HG02973 (cell line): ENCODE results near the gene PLXNA4.

Experiments
- ATAC-seq: cut with Tn5 transposase; IDR thresholded peaks from one replicate; pipeline ENCODE4 v1.9.1; 2021; ENCODE audit warnings: moderate library complexity; ENCODE audit not compliant: unreplicated experiment

The PLXNA4 gene

GRCh38 chr7:132106491-132106890, 469.8 kb downstream of the PLXNA4 start:
- ATAC-seq = no peak

- ATAC-seq = no peak
Observed at GRCh38 chr7:132105096-132105495, 471.2 kb downstream of the PLXNA4 start.

- no peak for ATAC-seq
Observed at GRCh38 chr7:132103718-132104117, 472.6 kb downstream of the PLXNA4 start.

- no peak for ATAC-seq
Observed at GRCh38 chr7:132102942-132103341, 473.3 kb downstream of the PLXNA4 start.

GRCh38 chr7:132102391-132102790, 473.9 kb downstream of the PLXNA4 start:
- no peak for ATAC-seq

DNA sequence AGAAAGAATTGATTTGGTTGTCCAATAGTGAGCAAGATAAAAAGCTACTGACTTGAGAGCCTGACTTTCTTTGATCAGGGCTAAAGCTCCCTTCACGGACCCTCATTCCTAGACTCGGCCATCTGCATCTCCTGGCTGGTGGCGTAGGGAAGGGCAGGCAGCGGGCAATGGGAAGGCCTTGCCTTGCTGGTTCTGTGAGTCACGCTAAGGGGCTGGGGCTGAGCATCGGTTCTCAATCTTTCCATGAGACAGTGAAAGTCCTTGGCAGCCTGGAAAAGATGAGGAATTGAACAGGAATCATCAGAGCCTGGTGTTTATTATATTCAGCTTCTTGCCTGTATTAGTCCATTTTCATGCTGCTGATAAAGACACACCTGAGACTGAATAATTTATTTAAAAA, 475.3 kb downstream of the PLXNA4 start:
- ATAC-seq = no peak

GRCh38 chr7:132100483-132100882, 475.8 kb downstream of the PLXNA4 start:
- no peak for ATAC-seq

- ATAC-seq = no peak
Observed at GRCh38 chr7:132099163-132099562, 477.1 kb downstream of the PLXNA4 start.

- ATAC-seq = no peak
Observed at GRCh38 chr7:132098327-132098726, 477.9 kb downstream of the PLXNA4 start.

DNA sequence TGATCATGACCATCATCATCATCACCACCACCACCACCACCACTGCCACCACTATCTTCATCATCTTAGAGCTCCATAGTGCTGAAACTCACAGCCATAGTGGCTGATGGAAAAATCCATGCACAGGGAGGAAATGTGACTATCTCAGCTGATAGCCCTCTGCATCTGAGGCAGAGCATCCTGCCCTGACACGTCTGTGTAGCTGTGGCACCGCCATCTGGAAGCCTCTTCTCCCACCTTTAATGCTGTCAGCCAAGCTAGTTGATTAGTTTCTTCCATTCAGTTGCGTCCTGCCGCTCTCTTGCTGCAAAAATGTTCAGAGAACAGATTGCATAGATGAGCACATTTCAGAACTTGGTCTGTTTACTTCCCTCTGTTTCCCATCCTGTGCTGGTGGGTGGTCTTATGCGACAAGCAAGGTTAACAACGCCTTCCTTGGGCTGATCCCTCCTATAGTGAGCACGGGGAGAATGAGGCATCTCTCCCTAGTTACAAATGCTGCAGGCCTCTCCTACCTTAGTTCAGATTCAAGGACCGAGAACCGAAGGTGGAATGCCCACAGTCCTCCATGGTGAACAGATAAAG, 478.6 kb downstream of the PLXNA4 start:
- no peak for ATAC-seq

GRCh38 chr7:132095111-132095765, 481.0 kb downstream of the PLXNA4 start:
- no peak for ATAC-seq

DNA sequence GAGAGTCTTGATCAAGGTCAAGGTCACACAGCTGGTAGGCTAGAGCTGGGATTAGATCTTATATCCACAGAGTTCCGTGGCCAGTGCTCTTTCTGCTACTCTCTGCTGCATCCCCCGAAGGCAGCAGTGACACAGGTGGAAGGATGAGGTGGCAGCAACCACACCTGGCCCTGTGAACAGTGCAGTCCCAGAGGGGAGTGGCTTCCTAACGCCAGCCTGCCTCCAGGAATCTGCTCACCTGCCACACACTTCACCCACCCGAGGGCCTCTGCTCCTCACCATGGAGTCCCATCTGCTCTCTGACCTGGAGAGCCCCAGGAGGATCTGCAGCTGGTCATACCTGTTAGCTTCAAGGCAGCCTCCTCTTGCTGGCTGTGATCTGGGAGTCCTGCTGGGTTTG, 484.2 kb downstream of the PLXNA4 start:
- ATAC-seq = no peak

GRCh38 chr7:132091706-132092105, 484.6 kb downstream of the PLXNA4 start:
- no peak for ATAC-seq

GRCh38 chr7:132090444-132090843, 485.8 kb downstream of the PLXNA4 start:
- ATAC-seq = no peak

DNA sequence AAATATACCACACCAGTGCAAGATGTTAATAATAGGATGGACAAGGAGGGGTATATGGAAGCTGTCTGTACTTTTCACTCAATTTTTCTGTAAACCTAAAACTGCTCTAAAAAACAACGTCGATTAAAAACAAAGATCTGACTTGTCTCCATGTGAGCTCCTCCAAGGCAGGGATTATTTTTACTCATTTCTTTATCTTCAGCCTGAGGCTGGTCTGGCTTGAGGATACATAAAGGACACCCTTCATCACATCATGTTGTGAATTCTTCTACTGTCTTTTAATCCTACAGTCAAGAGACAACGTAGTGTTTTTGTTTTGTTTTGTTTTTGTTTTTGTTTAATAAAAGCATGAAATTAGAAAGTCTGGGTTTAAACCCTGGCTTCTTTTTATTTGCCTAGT, 486.9 kb downstream of the PLXNA4 start:
- ATAC-seq = no peak

GRCh38 chr7:132087421-132087820, 488.8 kb downstream of the PLXNA4 start:
- no peak for ATAC-seq

DNA sequence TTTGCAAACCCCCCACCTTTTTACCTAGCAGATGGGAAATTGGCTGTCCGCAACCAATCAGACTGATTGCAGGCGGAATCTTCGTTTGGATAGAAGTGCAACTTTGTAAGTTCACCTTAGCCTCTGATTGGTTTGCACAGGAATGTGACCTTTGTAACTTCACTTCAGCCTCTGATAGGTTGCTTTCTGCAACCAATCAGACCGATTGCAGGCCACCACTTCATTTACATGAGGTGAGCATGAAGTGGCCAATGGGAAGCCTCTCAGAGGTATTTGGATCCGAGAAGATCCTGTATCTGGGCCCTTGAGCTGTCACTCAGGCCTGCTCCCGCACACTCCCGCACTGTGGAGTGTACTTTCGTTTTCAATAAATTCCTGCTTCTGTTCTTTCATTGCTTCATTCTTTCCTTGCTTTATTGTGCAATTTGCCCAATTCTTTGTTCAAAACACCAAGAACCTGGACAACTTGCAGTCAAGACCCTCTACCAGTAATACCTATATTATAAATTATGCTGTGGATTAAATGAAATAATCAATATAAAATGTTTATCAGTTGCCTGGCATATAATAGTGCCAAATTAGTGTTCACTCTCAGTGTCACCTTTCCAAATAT, 491.4 kb downstream of the PLXNA4 start:
- ATAC-seq = no peak

DNA sequence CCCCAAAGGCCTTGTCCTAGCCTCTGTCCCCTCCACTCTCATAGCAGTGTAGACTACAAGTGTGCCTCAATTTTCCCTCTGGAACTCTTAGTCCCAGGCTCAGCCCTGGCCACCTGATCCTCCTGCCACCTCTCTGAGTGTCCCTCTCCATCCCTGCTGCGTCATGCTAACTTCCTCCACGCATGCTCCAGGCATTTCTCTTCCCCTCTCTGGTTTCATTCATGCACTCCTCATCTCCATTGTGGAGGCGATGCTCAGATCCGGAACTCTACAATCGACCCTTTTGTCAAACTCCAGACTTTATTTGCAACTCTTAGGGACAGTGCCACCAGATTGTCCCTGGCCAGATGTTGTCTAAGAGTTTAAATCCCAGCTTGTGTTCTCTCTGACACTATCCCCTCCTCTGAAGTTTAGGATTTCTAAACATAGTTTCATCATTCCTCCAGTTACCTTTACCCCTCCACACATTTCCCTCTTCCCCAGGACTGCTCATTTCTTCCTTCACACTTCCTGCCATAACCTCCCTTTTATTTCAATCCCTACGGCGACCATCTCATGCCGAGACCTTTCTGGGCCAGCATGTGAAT, 492.6 kb downstream of the PLXNA4 start:
- ATAC-seq = no peak

GRCh38 chr7:132083126-132083525, 493.1 kb downstream of the PLXNA4 start:
- no peak for ATAC-seq

- no peak for ATAC-seq
Observed at GRCh38 chr7:132082394-132082793, 493.9 kb downstream of the PLXNA4 start.

- ATAC-seq = no peak
Observed at GRCh38 chr7:132081686-132082085, 494.6 kb downstream of the PLXNA4 start.

DNA sequence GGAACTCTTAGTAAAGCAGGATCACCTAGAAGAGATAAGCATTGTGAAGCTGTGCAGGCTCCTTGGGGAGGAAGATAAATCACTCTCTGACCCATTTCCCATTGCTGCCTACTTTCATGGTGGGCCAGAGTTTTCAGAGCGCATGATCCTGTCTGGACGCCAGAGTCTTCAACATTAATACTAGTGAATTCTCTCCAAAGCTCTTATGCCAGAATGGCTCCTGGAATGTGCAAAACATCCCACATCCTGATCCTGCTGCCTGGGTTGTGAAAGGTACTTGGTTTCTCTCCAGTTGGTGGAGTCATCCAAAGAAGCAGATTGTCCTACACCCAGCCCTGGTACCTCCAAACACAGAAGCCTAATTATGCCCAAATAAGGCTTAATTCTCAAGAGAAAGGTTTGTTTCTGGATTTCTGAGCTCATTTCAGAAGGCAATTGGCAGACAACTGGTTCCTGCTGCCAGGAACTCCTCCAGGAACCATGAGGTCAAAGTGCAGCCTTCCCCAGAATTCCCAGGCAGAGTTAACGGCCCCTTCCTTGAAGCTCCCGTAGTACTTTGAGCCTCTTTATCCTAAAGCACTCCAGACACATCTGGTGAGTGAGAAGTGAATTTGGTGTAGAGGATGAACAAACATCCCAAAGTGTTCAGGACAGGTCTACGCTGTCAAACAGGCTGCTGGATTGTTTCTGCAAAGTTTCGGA, 495.2 kb downstream of the PLXNA4 start:
- no peak for ATAC-seq
